ENCODE data around the gene KY.

KY gene

GRCh38 chr3:134568790-134569189, 82.0 kb downstream of the KY start:
- no peak for TF ChIP-seq CTCF (IDR thresholded peaks at IDR 0.05; ENCODE audit: control extremely low read depth, extremely low read depth, low read depth, missing control alignments)
- ChIA-PET POLR2A (no interaction called here), CTCF (no interaction called here)
- DNase-seq (ENCODE audit: extremely low spot score): no peak

GRCh38 chr3:134567605-134568004, 83.2 kb downstream of the KY start:
- ChIA-PET CTCF (interaction anchor here (0.8 kb wide), 1 partner anchor 13 kb away, joined by 3 read pairs; no protein-coding TSS in a partner anchor), POLR2A (no interaction called here)
- DNase-seq (ENCODE audit: extremely low spot score): no peak
- no peak for TF ChIP-seq CTCF (IDR thresholded peaks at IDR 0.05; ENCODE audit: control extremely low read depth, extremely low read depth, low read depth, missing control alignments)

- no peak for DNase-seq (ENCODE audit: extremely low spot score)
- no peak for TF ChIP-seq CTCF (IDR thresholded peaks at IDR 0.05; ENCODE audit: control extremely low read depth, extremely low read depth, low read depth, missing control alignments)
- ChIA-PET CTCF (interaction anchor here (1.2 kb wide), 2 partner anchors 14 to 36 kb away, joined by 3 read pairs; no protein-coding TSS in a partner anchor), POLR2A (no interaction called here)
These were observed 85.8 kb downstream of the KY start for GRCh38 chr3:134564991-134565390.

GRCh38 chr3:134563601-134564000, 87.2 kb downstream of the KY start:
- no peak for DNase-seq (ENCODE audit: extremely low spot score)
- POLR2A ChIA-PET: no interaction called here
- CTCF ChIA-PET: interaction anchor here (1.1 to 1.9 kb wide), 2 partner anchors 18 to 36 kb away, joined by 3 to 4 read pairs; no protein-coding TSS in a partner anchor
- no peak for TF ChIP-seq CTCF (IDR thresholded peaks at IDR 0.05; ENCODE audit: control extremely low read depth, extremely low read depth, low read depth, missing control alignments)

GRCh38 chr3:134562055-134562454, 88.8 kb downstream of the KY start:
- ChIA-PET POLR2A (no interaction called here), CTCF (no interaction called here)
- no peak for DNase-seq (ENCODE audit: extremely low spot score)
- TF ChIP-seq CTCF (IDR thresholded peaks at IDR 0.05; ENCODE audit: control extremely low read depth, extremely low read depth, low read depth, missing control alignments): no peak

GRCh38 chr3:134559591-134559990, 91.2 kb downstream of the KY start:
- POLR2A ChIA-PET: no interaction called here
- no peak for TF ChIP-seq CTCF (IDR thresholded peaks at IDR 0.05; ENCODE audit: control extremely low read depth, extremely low read depth, low read depth, missing control alignments)
- DNase-seq (ENCODE audit: extremely low spot score): no peak
- CTCF ChIA-PET: no interaction called here
